Stimulated activated naive CD8-positive, alpha-beta T cell treated with anti-CD3 and anti-CD28 coated beads, Interleukin-15, Interleukin-2, amounts not matched to agents 100 ng/mL and 50 ng/mL, for 24 hours (primary cell): ENCODE measurements around the gene MATR3.

Experiments used
- H3K27ac Mint-ChIP-seq: one replicate; pipeline ENCODE4 v1.8.0; 2021; ENCODE audit warnings: mild to moderate bottlenecking, mixed read lengths
- H3K27me3 Mint-ChIP-seq: one replicate; pipeline ENCODE4 v1.8.0; 2021; ENCODE audit warnings: mixed read lengths
- H3K36me3 Mint-ChIP-seq: one replicate; pipeline ENCODE4 v1.8.0; 2021; ENCODE audit warnings: low read depth, mixed read lengths
- H3K4me1 Mint-ChIP-seq: one replicate; pipeline ENCODE4 v1.8.0; 2021; ENCODE audit warnings: low read depth, mixed read lengths
- H3K4me3 Mint-ChIP-seq: one replicate; pipeline ENCODE4 v1.8.0; 2021; ENCODE audit warnings: mild to moderate bottlenecking, mixed read lengths
- H3K9me3 Mint-ChIP-seq: one replicate; pipeline ENCODE4 v1.8.0; 2021; ENCODE audit warnings: mixed read lengths

Gene MATR3

DNA sequence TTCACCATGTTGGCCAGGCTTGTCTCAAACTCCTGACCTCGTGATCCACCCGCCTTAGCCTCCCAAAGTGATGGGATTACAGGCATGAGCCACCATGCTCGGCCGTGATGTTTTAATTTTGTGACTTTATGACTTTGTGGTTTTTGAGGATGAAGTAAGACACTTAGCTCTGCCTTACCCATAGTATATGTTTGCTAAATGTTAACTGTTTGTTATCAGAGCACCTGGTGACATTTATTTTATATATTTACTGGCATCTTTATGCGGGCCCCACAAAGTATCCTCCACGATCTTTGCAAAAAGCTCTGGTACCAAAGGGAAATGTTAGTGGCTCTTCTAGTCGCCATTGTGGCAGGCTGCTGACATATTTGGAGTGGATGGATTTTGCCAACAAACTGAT is 82.8 kb downstream of the MATR3 start:
- Mint-ChIP-seq H3K4me1 (peaks cover 10% of the 10 kb centered on the region), H3K36me3 (peaks cover 8% of the 10 kb centered on the region), H3K9me3 (no peaks in the 10 kb centered on the region), H3K27me3 (no peaks in the 10 kb centered on the region), H3K4me3 (no peak overlapping the region), H3K27ac (no peak overlapping the region)

DNA sequence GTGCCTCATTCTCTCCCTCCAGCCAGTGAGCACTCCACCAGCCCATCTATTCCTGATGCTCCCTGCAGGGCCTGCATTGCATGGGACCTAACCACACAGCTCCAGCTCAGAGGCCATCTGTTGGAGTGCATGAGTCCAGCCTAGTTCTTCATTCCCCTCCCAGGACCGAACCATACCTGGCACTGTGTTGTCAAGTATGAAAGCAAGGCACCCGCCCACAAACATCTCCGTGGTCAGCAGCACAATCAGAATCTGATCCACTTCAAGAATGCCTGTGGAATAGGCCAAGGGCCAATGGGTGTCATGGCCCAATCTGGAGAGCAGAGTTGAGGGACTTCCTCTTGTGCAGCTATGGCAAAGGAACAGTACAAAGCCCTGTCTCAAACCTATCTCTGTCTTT is 83.7 kb downstream of the MATR3 start:
- H3K27ac Mint-ChIP-seq: no peak overlapping the region
- H3K36me3 Mint-ChIP-seq: peaks cover 1% of the 10 kb centered on the region
- H3K4me3 Mint-ChIP-seq: no peak overlapping the region
- H3K4me1 Mint-ChIP-seq: peaks cover 1% of the 10 kb centered on the region
- no peaks in the 10 kb centered on the region for H3K27me3 Mint-ChIP-seq
- no peaks in the 10 kb centered on the region for H3K9me3 Mint-ChIP-seq

DNA sequence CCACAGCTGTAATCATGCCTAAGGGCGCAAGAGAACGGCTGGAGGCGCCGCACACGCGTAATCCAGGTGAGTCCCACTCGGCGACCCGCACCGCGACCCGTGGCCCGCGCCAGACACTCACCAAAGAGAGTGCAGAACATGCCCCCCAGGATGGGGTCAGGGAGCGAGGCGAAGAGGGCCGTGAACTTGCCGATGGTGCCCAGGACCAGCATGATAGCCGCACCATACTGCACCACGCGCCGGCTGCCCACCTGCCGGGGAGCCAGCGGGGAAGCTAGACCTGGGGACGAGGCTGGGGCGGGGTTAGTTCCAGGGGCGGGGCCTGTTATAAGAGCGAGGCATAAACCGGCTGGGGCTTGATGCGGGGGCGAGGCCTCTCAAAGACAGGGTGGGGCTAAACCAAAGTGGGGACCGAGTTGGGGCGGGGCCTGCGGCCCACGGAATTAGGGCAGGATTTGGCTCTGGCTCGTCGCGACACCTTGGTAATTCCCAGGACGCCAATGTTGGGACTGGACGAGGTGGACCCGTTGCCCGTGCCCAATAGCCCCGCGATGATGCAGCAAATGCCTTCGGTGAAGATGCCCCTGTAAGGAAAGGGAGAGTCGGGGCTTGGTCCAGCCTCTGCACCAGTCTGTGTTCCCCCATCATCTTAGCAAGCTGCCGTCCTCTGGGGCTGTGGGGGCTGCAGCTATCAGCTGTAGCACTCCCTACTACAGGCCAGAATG is 84.7 kb downstream of the MATR3 start:
- Mint-ChIP-seq H3K4me1 (no peaks in the 10 kb centered on the region), H3K27ac (no peak overlapping the region), H3K36me3 (no peaks in the 10 kb centered on the region), H3K4me3 (no peak overlapping the region), H3K27me3 (no peaks in the 10 kb centered on the region), H3K9me3 (no peaks in the 10 kb centered on the region)

DNA sequence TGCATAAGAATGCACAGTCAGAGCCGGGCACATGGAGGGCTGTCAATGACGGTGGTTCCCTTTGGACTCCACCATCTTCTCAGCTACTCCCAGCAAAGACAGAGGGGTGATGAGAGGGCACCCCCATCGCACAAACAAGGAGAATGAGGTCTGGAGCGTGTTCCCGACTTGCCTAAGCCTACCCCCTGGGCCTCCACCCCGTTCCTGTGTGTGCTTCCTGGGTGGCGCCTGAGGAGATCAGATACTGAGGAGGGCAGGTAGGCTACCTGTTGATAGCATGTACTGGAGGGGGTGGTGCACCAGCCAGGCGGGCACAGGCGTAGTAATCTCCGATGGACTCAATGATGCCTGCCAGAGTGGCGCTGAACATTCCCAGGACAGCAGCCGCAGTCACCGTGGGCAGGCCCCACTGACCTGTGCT is 85.4 kb downstream of the MATR3 start:
- H3K27ac Mint-ChIP-seq: no peak overlapping the region
- no peaks in the 10 kb centered on the region for H3K9me3 Mint-ChIP-seq
- no peaks in the 10 kb centered on the region for H3K36me3 Mint-ChIP-seq
- H3K4me3 Mint-ChIP-seq: no peak overlapping the region
- no peaks in the 10 kb centered on the region for H3K4me1 Mint-ChIP-seq
- no peaks in the 10 kb centered on the region for H3K27me3 Mint-ChIP-seq

DNA sequence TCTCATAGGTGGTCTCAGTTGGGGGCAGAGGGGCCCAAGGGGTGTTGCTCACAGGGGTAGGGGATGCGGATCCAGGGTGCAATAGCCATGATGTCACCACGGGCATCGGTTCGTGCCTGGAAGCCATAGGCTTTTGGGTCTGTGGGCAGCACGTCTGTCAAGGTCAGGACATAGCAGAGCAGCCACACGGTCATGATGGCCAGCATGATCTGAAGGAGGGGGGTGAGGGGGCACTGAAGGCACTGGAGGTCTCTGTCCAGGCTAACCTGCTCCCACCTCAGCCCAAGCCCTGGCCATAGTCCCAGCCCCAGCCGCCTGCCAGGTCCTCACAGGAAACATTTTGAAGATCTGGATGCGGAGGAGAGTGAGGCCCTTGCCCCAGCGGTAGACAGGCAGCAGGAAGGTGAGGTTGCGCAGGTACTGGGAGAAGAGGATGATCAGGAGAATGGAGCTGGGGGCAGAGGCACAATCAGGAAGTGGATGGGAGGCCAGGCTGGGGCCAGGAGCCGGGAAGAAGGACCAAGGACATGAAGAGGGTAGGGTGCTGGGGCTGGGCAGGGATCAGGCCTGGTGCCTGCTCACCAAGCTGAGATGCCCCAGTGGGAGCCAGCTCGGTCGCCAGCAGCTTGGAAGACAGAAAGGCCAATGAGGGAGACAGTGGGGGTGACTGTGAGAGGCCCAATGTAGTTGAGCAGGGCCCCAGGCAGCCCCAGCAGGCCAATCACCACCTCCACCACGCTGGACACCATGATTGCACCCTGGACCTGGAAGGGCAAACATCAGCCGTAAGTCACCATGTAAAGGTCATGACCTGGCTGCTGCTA is 86.3 kb downstream of the MATR3 start:
- H3K27me3 Mint-ChIP-seq: no peaks in the 10 kb centered on the region

More for the DNA sequence above, 86.3 kb downstream of the MATR3 start:
- Mint-ChIP-seq H3K36me3 (no peaks in the 10 kb centered on the region), H3K9me3 (no peaks in the 10 kb centered on the region), H3K4me3 (no peak overlapping the region), H3K4me1 (peaks cover 7% of the 10 kb centered on the region), H3K27ac (no peak overlapping the region)
